Measurements from ENCODE around the gene RASGEF1B.
"Not testable (repeated sequence)": the region's sequence is repeated elsewhere in the genome, so short reads cannot be mapped to it uniquely, and the experiment has no call there.

Gene RASGEF1B

DNA sequence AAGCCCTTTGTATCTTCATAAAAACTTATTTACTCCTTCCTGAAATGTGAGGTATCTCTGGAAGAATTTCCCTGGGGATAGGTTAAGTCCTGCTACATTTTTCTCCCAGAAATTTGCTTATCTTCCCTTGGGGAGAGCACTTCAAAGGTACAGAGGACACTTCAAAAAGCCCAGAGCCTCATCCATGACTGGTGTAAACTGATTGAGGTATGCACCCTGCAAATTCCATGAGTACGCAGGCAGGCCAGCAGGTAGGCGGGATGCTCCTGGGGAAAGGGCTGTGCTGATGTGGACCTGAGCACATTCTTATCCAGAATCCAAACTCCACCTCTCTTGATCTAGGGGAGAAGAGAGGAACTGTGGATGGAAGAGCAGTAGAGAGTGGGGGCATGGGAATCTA is 26.3 kb upstream of the RASGEF1B start:
- no peak for DNase-seq

DNA sequence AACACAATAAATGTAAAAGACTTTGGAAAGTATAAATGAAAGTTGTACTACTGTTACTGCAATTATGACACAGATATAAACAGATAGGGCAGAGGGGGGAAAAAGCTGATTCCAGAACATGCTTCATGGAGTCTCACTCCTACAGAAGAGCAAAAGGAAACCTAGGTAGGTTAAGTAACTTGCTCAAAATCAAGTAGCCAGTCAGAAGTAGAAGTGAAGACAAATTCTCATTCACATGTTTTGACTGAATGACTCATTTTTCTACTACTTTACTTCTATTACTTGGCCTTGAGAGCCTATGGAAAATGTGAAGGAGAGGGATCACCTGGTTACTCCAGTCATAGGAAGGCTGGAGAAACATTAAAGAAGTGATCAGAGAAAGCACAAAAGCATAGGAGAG is 23.6 kb upstream of the RASGEF1B start:
- no peak for DNase-seq

DNA sequence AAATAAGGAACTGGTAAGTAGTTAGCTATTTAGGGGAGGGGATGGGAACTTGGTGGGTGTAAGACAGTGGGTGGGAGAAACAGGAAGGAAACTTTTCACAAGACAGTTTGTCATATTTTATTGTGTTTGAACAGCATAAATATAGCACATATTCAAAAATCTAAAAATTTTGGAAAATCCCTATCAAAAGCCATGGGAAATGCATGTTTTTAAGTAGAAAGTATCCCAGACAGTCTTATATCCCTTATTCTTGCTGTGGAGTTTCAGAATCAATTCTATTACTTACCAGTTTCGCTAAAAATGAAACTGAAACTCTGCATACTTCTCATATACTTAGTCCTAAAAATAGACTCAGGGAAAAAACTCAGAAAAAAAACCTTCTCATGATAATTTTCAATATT is 22.3 kb upstream of the RASGEF1B start:
- no peak for DNase-seq

DNA sequence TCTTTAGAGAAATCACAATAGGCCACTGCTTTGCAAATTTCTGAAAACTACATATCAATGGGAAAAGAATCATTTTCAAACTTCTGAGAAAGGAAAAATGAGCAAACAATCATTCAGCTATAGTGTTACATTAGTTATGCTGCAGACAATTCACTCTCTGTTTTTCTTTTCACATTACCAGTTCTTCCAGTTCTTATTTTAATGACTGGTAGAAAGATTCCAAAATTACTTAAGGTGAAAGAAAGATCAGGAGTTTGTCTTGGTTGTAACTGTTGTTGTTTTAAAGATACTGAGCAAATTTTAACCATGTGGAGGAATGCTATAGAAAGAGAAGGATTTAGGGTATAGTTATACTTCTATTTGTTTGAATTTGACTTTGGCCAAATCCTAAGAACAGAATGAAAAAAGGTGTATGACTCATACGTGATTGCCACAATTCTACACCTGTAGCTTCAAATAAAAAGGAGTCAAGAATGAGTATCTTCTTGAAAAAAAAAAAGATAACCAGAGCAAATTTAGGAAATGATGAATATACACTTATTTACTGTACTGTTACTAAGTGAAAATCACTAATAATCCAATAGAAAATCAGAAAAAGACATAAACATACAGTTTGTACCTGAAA is 21.0 kb upstream of the RASGEF1B start:
- no peak for DNase-seq

DNA sequence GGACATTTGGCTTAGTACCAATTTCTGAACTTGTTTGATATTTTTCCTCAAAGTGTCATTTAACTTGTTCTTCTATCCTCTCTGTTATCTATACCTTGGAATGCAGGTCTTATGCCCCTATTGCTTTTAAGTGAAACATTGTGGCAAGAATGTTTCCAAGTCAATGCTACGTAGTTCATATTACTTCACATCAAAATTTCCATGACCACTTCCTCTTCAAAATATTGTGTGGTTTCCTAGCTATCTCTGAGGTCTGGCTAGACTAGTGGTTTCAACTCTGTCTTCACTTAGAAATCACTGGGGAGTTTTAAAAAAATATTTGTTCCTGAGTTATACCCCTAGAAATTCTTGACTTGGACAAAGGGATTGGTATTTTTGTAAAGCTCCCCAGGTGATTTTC is 20.2 kb upstream of the RASGEF1B start:
- DNase-seq = no peak

DNA sequence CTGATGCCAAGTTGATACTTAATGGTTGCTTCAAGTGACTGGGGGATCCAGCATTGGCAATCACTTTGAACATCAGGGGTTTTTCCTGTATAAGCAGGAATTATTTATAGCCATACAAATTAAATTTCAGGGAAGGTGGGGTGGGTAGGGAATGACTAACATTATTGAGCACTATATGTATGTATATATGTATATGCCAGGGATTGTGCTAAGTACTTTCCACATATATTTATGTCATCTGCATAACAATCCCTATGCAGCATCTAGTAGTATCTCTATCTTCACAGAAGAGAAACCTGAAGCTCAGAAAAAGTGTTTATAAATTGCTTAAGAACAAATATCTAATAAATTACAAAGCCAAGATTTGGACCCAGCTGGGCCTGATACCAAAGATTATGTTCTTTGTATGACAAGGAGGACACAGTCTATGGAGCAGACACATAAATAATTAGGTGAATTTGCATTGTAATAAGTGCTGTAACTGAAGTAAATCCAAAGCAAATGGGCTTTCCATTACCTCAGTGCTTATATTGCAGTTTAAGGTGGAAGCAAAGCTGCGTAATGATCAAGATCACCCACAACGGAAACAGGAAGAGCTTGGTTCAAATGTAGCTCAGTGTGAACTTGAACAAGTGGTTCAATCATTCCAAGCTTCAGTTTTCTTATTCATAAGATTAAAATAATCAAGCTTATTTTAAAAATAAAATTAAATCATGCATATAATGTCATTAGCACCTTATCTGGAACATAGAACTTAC is 18.9 kb upstream of the RASGEF1B start:
- no peak for DNase-seq

DNA sequence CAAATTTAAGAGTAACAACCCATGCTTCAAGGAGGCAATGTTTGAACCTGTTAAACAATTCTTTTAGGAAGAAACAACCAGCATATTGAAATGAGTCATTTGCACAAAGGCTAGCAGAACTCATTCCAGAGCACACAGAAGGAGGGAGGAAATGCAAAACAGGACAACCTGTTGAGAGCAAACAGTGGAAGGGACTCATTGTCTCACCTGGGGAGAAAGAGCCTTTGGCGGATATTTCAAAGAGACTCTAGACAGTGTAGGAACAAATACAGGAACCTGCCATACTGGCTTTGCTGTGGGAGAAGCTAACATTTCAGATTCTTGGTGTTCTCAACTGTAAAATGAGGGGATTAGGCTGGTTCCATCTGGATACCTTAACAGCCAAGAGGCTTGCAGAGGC is 14.8 kb upstream of the RASGEF1B start:
- DNase-seq = no peak

DNA sequence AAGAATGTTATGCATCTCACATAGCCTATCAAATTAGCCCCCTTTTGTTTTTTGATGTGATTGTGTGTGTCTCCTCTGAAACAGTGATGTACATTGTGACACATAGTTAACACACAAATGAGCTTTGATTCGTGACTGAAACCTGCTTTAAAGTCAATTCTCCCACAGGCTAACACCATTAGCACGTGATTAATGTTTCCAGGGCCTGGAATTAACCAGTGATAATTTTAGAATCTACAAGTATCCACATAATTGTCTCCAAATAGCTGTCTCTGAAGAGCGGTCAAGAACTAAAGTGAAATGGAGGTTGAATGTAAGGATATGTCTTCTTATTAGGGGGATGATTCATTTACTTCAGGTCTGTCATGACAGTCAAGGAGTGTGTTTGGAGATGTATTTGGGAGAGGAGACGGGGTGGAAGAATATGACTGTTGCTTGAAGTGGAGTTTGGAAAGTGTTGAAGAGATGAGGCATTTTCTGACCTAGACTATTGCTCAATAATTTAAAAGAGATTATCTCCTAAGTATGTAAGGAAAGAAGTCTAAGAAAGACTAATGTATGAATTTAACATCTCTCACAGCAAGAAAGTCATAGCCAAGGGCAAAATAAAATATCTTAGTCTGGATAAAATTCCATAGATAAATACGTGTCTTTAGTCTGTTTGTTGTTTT is 13.7 kb upstream of the RASGEF1B start:
- no peak for DNase-seq

DNA sequence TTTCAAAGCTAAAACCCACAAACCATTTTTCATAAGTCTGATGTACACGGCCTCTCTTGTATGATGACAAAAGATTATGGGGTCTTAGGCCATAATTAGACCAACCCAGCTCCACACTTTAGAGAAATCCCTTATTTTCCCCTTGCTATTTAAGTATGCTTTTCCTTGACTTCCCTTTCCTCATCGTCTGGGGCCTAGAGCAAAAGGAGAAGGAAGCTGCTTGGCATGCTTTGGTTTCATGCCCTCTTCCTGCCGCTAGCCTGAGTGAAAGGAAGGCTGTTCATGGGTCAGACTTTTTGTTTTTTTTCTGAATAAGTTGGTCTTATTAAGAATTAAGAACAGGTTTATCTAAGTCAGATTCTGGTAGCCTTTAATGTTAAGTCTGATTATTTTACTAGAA is 10.6 kb upstream of the RASGEF1B start:
- no peak for DNase-seq

DNA sequence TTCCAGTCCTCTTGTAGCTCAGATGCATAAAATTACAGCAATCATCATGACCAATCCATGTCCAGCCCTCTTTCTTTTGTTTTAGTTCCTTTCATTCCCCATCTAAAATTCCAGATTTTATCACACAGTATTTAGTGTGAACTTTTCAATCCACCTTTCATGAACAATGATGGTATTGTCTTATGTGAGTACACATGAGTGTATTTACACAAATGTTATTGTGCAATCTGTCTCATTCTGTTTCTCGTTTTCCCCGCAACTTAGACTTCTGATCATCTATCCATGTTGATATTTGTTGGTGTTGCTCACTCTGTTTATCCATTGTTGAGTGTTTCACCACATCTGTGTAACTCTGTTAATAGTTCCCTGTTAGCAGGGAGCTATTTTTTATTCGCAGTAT is 9.4 kb upstream of the RASGEF1B start:
- DNase-seq = no peak

DNA sequence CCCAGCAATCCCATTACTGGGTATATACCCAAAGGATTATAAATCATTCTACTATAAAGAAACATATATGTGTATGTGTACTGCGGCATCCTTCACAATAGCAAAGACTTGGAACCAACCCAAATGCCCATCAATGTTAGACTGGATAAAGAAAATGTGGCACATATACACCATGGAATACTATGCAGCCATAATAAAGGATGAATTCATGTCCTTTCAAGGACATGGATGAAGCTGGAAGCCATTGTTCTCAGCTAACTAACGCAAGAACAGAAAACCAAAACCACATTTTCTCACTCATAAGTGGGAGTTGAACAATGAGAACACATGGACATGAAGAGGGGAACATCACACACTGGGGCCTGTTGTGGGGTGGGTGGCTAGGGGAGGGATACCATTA is 7.9 kb upstream of the RASGEF1B start:
- DNase-seq = not testable (repeated sequence)

DNA sequence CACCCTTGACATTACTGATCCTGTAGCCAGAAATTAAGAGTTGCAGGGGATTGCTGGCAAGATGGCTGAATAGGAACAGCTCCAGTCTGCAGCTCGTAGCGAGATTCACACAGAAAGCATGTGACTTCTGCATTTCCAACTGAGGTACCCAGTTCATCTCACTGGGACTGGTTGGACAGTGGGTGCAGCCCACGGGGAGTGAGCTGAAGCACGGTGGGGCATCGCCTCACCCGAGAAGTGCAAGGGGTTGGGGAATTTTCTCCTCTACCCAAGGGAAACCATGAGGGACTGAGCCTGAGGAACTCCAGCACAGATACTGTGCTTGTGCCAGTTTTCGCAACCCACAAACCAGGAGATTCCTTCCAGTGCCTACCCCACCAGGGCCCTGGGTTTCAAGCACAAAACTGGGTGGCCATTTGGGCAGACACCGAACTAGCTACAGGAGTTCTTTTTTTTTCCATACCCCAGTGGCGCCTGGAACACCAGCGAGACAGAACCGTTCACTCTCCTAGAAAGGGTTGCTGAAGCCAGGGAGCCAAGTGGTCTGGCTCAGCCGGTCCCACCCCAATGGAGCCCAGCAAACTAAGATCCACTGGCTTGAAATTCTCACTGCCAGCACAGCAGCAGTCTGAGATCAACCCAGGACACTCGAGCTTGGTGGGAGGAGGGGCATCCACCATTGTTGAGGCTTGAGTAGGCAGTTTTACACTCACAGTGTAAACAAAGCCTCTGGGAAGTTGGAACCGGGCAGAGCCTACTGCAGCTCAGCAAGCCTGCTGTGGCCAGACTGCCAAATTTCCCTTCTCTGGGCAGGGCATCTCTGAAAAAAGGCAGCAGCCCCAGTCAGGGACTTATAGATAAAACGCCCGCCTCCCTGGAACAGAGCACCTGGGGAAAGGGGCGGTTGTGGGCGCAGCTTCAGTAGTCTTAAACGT is 1.9 kb upstream of the RASGEF1B start:
- not testable (repeated sequence) for DNase-seq

DNA sequence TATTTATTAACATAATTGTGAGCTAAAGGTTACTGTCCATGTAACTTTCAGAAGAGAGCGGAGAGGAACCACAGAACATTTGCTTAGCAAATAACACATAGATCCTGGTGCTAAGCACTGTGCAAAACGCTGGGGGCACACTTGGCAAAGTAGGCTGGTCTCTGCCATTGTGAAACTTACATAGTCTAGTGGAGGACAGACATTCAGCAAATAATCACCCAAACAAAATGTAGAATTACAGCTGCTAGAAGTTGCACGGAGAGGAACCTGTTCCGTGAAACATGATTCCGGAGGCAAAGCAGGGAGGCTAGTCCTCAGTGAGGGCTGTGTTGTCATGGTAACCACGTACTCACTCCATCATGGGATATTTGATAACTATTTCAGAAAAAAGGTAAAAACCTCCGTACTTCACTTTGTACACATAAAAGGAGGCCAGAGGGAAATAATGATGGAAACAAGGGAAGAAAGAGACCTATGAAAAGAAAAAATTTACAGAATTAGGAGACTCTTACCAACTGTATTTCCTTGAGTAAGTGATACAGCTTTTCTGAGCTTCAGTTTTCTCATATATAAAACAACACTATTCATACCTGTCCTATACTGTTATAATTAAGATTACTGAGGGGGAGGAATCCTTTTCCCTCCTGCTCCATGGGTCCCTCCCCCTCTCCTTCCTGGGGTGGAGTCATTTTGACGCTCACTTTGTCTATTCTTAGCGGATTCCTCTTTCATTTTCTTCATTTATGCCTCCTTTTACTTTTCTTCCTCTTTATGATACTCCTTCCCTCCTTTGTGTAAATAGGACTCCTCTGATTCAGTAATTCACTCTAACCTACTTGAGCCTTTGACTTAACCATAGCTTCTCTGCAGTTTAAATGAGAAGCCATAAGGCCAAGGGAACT is 825 bp upstream of the RASGEF1B start:
- DNase-seq = peak; percentile 44

DNA sequence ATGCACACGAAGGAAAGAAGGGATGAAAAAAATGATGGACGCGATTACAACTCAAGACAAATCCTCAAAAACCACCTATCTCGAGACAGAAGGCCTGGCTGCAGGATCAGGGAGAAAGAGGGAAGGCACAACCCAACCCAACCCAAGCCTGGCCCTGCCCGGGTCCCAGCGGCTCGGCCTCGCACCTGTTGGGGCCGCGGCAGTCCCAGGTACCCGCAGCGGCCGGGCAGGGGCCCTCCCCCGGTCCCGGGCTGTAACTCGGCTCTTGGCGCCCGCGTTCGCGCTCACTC is 464 bp downstream of the RASGEF1B start:
- DNase-seq = no peak

DNA sequence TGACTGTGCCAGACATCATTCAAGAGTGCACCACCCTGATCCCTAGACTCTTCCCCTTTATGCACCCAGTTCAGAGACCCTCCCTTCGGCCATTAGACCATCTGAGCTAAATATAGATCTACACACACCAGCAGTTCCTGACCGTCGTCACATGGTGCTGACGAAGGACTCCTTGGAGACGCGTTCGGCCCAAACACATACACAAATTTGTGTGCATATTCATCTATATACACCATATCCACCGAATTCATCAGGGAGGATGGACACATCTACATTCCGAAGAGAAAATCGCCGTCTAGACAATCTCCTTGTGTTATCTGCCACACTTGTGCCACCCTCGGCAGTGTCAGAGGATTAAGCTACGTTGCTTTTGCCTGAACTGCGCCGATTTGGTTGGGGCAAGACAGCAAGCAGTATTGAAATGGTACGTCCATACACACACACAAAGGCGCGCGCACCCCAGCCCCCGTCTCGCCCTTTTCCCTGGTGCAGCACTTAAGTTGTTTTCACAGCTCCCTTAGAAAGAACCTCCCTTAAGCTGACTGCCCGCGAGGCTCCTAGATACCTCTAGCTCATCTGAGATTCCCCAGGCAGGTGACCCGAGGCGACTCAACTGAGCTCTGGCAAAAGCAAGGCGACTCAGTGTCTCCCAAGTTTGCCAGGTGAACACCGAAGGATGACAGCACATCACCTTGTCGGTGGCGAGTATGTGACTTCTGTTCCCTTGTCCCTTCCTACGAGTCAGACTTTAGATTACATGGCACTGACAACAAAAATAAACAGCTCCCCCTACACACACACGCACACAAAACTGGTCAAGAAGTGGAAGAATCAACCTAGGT is 1.0 kb downstream of the RASGEF1B start:
- peak; percentile 56 for DNase-seq

DNA sequence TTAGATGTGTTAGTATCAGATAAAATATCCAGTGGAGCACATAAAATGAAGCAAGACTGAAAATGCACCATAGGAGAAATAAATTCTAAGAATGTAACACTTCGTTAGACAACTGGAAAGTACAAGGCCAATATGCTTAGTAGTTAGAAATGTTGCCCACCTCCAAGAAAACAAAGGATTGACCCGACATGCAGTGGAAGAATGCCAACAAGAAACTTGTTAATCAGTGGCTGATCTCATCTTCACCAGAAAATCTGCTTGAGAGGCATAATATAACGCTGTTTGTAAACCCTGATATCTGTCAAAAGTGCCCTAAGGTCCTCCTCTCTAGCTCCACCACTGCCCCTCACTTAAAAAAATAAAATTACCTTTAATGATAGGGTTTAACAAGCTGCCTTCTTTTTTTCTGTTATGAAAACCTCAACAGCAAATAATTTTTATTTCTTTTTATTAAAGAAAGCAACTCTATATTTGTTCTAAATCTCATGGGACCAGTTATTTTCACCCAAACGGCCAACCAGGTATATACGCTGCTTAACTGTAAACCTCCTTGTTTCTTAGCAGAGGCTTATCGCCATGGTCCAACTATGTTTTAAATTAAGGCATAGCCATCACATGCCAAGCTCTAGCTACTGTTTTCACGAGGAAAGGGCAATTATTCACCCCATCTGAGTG is 1.8 kb downstream of the RASGEF1B start:
- no peak for DNase-seq

DNA sequence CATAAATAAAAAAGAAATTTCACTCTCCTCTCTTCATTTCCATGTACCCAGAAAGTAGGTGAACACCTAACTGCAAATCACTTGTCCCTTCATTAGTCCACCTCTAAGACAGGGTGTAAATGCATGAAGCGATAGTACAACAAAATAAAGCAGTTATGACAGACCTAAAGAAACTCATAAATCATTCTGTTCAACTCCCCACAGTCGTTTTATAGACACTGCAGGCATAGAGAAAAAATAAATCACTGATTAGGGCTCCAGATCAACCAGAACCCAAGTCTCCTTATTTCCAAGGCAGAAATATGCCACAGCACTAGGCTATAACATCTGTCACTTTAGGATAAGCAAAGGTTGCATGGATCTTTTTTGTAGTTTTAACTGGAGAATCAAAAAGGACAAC is 3.0 kb downstream of the RASGEF1B start:
- no peak for DNase-seq

DNA sequence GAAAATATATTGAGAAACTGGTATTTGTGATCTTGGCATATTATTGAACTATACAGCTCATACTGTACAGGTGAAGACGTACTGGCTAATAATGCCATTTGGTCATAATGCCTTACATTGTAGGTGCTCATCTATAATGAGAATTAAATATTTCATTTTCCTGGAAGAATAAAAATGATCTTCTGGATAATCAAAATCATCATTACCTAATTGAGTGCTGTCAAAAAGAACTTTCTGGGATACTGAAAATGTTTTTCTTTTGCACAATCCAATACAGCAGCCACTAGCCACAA is 4.1 kb downstream of the RASGEF1B start:
- no peak for DNase-seq

DNA sequence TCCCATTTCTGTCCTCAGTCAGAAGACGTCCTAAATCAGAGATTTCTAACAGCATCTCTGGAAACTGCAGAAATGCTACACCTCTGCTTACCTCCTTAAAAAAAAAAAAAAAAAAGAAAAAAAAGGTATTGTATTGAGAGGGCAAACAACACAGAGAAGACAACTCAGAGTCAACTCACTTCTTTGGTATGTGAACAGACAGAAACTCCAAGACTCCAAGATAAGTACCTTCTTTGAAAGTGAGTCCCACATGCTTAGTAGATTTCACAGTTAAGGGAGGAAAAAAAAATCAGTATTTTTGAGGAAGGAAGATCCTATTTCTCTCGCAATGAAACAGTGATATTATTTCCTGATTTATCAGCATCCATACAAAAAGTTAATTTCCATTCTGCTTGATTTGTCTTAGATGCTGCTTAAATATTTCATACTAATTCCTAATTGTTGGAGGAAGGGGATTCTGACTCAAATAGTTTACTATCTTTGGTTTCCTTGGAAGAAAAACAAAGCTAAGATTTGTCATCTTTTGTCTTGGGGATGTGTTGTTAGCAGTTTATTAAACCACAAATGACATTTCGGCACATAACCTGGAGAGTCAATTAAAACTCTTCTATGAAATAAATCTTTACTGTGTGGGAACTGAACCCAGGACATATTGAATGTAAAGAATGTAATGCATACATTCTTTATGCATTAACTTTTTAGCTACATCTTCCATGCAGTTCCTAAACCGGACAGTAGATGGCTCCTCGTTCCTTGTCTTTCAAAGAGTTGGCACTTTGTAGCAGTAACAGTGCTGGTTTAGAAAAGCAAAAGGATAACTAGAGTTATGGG is 4.7 kb downstream of the RASGEF1B start:
- peak; percentile 69 for DNase-seq

Data from right hindlimb (tissue), 1 donor.